Camera-type eye (tissue), 1 donor: Measurements from ENCODE around the gene GAS2L1. TPM values are rescaled to one million over a fixed set of nuclear protein-coding genes. Genes with fewer than 3 reads are reported as not detected.

Experiments
- total RNA-seq: library from RNA; depleted of rRNA; stranded (reverse); fragments of >200 nt; gene quantifications from one replicate; pipeline ENCODE4 v1.2.3, GENCODE V29; 2014

GAS2L1 gene
- 9.0 TPM for total RNA-seq

DNA sequence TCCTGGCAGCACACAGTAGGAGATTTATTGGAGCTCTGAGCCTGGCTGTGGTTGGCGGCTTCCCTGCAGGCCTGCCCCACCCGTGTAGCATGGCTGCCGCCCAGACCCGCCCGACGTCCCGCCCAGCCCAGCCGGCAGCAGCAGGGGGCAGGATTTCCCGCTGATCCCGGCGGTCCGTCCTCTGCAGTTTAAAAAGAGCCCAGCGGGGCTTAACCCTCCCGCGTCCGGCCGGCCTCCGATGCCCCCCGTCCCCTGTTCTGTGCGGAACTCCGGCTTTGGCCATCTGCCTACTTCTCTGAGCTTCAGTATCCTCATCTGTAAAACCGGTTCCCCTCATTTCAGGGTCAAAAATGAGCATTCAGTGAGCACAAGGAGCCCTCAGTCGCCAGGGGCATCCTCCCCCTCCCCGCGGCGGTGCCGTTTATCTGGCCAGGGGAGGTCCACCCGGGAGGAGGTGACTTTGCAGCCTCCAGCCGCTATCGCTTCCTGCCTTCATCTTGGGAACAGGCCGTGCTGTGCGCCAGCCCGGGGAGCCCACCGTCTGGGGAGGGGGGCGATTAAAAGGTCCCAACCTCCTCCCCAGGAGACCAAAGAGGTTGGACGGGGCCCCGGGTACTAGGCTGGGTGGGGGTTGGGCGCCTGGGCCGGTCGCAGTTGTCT, at the start of gene GAS2L1:
Gene GAS2L1, plus strand, starts transcription at position 476 of the 660 bp plus-strand sequence. CDS start 1,456 bp downstream, outside the sequence.

GRCh38 chr22:29267858-29268510, 38.5 kb upstream of the GAS2L1 start, which contains the start of the genes EWSR1 and RHBDD3:
EWSR1 (plus strand) TSS chr22:29268268; CDS start chr22:29268337, 69 bp downstream.
RHBDD3 (minus strand) TSS chr22:29267981; CDS start chr22:29265626, 2,355 bp downstream.

DNA sequence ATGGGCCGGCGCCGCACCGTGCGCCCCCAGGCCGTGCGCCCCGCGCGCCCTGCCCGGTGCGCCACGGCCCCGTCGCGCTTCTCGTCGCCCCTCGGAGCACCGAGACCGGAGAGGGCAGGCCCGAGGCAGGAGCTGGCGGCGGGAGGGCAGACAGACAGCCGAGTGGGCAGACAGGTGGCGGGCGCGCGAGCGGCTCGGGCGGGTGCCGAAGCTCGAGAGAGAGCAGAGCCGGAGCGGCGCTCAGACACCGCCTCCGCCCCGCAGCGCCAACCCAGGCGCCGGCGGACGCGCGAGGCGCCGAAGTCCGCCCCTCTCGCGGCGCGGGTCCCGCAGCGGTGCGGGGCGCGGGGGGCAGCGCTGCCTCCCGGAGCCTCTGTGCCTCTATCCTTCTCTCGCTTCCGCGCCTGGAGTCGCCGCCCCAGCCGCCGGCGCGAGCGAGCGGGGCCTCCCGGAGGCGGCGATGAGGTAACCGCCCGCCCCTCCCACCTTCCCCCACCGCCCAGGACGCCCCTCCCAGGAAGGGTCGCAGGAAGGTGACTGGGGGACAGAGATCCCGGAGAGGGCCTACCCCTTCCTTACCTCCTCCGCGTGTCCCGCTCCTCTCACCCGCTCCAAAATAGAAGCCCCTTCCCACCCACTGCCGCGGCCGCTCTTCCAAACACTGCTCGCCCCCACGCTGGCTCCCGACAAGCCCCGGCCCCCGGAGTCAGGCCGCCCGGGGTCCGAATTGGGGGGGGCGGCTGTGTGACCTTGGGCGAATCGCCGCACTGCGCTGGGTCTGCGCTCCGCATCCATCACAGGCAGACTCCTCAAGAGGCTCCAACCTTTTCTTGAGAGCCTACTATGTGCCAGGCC, 9.1 kb downstream of the GAS2L1 start, which contains the start of gene RASL10A:
Gene RASL10A, minus strand, starts transcription at position 412 of the 855 bp plus-strand sequence. CDS start 451 bp downstream, outside the sequence.

Other genes with a start within 250 kb of the GAS2L1 start
- 0.82 TPM for gene C22orf31, start 244.8 kb upstream of the GAS2L1 start, total RNA-seq
- 38.2 TPM for gene KREMEN1, start 233.6 kb upstream of the GAS2L1 start, total RNA-seq
- gene EMID1, start 100.8 kb upstream of the GAS2L1 start, total RNA-seq: 12.3 TPM
- 35.5 TPM for gene RHBDD3, start 38.7 kb upstream of the GAS2L1 start, total RNA-seq
- 214 TPM for gene EWSR1, start 38.4 kb upstream of the GAS2L1 start, total RNA-seq
- gene RASL10A, start 9.0 kb downstream of the GAS2L1 start, total RNA-seq: 2.9 TPM
- gene AP1B1, start 81.9 kb downstream of the GAS2L1 start, total RNA-seq: 50.9 TPM
- not detected for gene RFPL1, start 131.9 kb downstream of the GAS2L1 start, total RNA-seq
- gene NEFH, start 173.6 kb downstream of the GAS2L1 start, total RNA-seq: 1.8 TPM
- 45.9 TPM for gene THOC5, start 247.1 kb downstream of the GAS2L1 start, total RNA-seq